GM20431 (cell line): ENCODE results near the gene TENM4.

ENCODE experiments used
- in situ Hi-C: fragments of 300-500 bp; cut with MseI, MboI; formaldehyde crosslinking; loops from one replicate; pipeline ENCODE4 v1.15.0; 2020; ENCODE audit warnings: low sequenced_read_pairs; ENCODE audit not compliant: unreplicated experiment

Gene TENM4

DNA sequence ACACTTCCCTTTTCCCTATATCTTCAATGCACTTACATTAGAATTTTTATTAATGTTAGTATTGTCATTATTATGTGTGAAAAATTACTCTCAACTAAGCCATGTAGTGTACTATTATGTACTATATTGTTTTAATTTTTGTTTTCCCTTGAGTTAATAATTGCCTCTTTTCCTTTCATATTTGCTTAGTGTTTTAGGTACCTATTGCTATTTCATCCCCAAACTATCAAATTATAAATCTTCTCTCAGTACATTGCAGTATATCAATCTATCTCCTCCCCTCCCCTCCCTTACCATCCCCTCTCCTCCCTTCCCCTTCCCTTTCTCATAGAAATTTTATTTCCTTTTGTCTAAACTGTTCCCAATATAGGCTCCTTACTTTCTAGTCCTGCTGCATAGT is 12.8 kb upstream of the TENM4 start:
- in situ Hi-C loops, result no loop called here

DNA sequence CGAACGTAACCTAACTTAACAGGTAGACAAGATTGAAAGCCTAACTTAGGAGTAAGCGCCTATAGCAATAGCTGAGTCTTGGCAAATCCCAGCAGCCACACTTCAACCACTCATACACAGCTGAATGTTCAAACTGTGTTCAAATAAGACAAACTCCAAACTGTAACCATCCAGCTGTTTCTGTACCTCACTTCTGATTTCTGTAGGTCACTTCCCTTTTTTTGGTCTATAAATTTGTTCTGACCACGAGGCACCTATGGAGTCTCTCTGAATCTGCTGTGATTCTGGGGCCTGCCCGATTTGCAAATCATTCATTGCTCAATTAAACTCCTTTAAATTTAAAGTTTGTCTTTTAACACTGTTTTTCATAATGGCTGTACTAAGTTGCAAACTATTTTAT is 8.2 kb upstream of the TENM4 start:
- in situ Hi-C loops, result no loop called here

DNA sequence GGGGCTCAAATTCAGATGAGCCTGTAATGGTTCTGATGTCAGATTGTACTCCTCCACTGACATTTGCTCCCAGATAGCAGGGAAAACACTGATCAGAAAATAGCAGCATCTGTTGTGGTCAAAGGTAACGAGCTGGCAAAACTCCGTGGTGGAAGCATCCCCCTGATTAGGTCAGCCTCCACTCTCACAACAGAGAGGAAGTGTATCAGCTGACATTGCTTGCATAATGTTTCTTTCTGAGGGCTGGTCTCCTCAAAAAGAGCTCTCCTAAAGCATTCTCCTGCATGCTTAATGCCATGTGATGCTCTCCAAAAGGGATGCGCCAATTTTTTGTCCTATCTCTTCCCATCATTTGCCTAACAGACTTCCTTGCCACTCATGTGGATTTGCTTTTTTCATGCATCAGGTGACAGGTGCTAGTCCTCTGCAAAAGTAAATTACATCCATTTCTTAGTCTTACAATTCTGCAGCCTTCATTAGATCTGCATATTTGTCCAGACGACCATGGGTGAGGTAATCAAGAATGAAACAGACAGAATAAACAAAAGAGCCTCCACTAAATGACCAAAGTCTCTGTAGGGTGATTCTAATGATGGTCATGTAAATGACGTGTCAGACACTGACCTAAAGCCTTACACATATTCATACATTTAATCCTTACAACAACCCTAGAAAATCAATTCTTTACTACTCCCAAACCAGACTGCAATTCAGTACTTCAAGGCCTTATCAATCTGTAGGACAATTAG is 6.4 kb upstream of the TENM4 start:
- in situ Hi-C loops, result no loop called here

DNA sequence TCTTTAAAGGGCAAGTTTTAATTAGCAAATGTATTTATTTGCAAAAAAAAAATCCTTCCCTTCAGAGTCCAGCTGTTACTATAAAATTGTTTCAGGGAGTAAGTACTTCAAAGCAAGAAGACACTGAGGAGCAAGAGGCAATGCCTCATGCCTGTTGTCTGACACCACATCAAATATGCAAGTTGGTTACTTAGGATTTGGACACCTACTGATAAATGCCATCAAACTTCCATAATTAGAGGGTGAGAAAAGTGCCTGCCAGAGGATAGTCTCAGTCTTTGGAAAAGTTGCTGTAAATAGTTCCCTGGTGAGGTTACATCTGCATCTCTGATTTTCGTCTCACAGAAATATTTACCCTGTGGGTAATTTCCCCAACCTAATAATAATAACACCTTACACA is 4.1 kb upstream of the TENM4 start:
- in situ Hi-C loops, result no loop called here

DNA sequence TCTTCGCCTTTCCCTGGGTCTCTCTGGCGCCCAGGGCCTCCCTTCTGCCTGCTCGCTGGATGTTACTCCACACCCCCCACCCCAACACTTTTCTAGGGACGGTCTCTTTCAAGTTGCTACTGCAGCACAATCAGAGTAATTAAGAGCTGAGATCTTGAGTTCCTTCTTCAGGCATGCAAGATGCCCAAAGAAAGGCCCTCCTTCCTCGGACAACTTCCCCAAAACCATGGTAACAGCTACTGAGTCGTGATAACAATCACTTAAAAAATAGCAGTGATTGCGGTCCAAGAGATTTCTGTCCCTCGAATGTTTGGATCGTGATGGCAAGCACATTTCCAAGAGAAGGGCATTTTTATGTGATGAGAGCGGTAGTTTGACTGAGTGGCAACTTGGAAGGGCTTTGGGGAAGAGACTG is 638 bp upstream of the TENM4 start:
- in situ Hi-C loops, result no loop called here

DNA sequence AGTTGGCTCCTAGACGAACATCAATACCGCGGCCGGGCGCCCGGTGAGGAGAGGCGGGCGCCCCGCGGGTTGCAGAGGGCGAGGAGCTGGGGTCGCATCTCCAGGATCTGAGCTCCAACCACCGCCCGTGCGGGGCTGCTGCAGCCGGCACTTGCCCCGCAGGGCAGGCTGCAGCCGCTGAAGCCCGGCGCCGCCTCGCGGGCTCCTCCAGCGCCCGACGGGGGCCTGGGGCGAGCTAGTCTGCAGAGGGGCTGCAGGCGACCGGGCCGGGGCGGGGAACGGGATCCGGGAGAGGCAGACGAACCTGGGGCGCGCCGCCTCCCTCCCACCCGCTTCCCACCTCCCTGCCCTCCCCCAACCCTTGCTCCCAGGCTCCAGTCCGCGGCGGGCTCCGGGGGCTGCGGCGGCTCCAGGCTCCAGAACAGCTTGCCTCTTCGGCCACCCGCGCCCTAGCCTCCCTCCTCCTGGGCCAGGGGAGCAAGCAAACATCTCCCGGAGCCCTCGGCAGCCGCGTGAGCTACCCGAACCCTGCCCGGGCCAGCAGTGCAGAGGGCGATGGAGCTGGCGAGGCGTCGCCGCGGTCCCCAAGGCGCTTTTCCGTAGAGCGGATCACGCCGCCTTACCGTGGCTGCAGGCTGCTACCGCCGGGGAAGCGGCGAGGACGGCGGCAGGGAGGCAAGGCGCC is 802 bp downstream of the TENM4 start:
- in situ Hi-C loops, result no loop called here

DNA sequence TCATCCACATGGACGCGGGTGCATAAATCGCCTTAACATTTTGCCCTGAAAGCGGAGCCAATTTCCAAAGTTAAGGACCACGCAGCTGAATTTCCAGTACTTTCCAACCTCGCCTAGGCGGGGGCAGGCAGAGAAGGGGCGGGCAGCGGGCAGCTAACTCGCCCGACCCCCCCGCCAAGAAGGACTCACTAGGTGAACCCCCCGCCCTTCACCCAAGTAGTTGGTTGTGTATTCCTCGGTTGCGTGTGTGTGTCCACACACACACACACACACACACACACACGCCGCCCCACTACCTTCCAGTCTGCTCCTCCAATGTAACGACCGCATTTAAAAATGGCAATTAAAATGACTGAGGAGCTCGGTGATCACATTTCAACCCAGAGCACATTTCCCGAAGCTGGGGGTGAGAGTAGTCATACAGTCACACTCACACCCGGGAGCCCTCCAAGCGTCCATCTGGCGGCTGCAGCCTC is 1.4 kb downstream of the TENM4 start:
- in situ Hi-C loops, result no loop called here

DNA sequence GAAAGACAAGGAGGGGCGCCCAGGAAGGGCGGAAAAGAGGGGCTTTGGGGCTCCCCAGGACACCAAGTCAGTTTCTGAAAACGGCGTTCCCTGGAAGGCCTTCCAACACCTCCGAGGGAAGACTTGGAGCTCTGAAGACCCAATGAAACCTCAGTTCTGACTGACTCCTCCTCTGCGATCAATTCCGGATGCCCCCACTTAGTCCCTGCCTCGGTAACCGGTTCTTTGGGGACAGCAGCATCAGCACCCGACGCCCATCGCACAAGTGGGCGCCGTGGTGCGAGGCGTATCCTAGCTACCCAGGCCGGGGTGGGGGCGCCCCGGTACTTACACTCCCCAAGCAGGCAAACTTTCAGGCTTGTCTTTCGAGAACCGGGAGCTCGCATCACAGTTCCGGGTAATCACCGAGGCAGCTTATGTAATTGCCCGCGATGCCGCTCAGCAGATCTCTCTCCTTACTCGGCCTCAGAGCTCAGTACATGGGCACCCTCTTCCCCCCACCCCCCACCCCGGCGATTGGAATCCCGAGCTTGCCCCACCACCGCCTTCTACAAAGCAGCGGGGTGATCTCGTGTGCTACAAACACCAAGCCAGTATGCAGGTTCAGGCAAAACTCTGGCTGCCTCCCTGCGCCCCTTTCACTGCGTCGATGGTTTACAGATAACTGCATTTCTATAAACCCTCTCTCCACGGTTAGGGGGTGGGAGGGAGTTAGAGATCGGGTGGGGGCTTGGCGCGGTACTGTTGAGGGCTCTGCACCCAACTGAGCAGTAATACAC is 2.0 kb downstream of the TENM4 start:
- in situ Hi-C loops, result no loop called here

DNA sequence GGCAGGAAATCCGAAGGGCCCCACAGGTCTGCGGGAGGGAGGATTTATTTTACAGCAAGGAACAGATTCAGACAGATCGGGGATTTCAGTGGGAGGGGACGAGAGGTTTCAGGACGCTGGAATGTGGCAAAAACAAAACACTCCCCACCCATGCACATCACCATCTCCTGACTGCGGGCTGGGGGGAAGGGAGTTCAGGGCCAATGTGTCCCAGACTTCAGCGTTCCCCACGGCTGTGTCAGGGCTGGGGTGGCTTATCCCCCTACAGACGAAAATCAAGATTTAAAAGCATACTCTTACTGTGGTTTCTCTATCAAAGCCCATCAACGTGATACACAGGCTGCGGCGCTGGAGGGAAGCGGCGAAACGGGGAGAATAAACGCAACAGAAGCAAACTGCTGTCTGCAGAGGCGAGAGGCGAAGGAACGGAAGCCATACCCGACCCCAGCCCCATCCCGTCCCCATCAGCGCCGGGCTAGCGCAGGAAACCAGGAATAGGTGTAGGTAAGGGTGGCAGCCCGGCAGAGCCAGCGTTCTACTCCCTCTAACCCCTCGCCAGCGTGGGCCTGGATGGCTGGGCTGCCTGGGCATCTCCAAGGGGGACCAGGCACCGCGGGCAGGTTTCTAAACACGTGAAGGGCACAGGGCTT is 2.7 kb downstream of the TENM4 start:
- in situ Hi-C loops, result no loop called here

DNA sequence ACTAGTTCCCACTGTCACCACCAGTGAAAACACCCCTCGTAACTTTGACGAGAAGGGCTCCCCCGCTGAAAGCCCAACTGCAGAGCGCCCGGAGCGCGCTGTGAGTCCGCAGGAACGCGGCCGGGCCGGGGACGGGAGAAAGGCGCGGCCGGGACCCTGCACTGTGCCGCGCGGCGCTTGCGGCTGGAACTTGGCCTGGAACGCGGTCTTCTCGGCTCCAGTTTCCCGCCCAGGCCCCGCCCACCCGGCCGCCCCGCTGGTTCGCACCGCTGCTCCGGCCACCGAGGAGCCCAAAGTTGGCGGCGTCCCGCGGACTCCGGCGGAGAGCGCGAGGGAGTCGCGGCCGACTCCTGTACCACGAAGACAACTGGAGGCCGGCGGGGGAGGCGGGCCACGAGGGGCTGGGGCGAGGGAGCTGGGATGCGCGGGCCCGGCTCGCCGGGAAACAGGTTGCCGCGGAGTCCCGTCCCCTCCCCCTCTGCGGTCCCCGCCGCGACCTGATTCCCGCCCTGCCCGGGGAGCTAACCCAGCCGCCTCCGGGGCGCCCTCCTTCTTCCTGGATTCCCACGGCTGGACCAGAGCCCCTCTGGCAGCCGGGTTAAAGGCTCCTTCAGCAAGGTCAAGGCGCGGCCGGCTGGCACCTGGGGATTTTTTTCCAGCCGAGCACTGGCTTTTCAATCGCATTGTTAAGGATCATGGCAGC is 3.4 kb downstream of the TENM4 start:
- in situ Hi-C loops, result no loop called here

DNA sequence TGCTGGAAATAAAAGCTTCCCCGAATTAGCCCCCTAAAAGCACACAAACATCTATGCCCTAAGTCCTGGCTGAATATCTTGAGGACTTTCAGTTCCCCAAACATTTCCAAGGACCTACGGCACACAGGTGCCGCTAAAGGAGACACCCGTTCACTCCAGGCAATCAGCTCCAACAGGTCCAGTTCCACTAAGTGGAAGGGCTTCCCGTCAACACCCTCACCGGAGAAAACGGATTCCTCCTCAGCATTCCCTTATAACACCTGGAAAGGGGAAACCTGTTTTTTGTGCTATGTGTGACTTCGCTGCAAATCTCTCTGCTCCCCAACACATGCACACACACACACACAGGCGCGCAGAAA is 3.9 kb downstream of the TENM4 start:
- in situ Hi-C loops, result no loop called here

DNA sequence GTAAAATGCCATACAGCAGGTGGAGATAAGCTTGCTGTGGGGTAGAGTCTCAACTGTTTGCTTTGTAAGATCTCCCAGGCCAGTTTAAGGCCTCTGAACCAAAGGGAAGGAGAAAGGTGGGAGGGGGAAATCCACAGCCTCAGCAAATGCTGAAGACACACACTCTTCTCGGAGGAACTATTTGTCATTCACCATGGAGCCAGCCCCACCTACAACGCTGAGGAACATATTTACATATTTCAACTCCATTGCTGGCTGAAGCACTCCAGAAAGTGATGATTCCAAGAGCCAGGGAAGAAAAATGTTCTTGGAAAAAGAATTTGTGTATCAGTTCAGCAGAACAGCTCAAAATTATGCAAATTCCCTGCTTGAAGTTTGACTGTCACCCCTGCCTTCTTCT is 6.5 kb downstream of the TENM4 start:
- in situ Hi-C loops, result no loop called here

DNA sequence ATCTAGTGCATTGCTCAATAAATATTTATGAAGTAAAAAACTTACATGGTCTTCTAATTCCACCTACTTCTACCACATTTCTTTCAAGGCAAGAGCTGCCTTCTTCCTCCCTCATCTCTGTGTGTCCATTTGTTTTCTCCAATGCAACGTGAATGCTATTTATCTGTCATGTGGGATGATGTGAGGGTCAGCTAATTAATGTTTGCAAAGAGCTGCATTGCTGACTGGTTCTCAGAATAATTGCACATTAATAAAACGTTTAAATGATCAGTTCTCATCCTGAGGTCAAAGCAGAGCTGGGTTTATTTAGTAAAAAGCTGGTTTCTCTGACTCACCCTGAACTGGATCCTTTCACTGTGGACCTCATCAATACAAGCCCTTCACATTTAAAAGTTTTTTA is 8.7 kb downstream of the TENM4 start:
- in situ Hi-C loops, result no loop called here

DNA sequence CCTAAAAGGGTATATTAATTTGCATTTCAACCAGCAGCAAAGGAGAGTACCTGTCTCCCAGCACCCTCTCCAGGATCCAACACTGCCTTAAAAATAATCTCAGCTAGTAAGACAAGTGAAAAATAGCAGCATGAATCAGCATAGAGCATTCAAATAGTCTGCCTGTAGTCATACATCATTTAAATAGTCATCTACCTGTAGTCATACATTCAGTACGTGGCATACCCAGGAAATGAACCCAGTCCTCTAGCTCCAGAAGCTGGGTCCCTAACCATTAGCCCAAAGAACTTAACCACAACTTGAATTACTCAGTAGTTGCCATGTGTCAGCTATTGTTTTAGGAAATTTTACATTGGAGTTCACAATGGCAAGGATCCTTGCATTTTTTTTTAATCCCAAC is 9.3 kb downstream of the TENM4 start:
- in situ Hi-C loops, result no loop called here

DNA sequence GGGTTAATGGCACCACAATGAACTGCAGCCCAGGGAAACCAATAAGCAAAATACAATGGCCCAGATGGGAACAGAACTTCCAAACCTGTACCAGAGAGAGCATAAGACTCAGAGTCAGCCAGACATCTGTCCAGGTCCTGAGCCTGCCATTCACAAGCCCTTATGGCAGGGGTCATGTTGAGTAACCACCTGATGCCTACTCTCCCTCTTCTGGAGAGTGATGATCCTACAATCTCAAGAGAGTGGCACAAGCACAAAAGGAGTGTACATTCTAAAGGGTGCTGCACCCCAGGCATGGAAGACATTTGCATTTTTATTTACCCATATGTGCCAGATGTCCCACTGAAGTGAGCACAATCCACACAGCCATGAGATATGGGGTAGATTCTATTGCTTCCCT is 10.6 kb downstream of the TENM4 start:
- in situ Hi-C loops, result no loop called here

DNA sequence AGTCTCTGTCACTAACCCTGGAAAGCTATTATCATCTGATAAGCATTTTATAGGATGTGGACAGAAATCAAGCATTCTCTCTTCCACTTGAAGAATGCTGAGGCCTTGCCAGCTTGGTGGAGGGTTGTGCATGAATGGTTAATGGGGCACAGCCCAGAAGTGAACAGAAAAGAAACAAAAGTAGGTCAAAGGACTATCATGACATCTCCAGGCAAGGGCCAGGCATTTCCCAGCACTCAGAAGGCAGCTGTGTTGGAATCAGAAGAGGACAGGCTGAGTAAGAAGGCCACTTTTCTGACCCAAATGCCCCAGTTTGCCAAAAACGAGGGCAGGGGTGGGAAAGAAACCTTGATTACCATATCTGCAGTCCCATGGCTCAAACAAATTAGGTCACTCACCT is 12.4 kb downstream of the TENM4 start:
- in situ Hi-C loops, result no loop called here

DNA sequence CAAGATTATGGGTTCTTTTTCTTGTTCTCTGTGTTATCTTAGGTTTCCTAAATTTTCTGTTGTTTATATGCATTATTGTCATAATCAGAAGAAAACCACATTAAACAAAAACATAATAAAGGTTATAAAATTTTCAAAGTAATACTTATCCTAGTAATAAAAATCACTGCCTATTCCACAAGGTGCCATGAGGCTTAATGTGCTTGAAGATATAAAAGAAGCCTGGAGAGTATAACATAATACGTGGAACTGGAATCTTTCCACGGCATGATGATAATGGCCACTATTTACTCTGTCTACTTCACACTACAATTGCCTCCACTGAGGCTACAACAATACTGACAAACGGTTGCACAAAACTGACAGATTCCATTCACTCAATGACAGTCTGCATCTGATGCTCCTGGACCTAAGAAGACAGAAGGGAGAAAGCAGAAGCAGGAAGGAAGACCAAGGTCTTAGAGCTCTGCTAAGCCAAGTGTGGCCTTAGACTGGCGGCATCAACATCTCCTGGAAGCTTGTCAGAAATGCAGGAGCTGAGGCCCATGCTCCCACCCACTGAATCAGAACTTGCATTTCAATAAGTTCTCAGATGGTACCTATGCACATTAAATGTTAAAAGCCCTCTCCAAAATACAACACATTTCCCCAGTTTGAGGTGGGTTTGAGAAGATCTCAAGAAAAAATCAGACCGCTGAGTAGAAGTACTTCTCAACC is 13.1 kb downstream of the TENM4 start:
- in situ Hi-C loops, result no loop called here

DNA sequence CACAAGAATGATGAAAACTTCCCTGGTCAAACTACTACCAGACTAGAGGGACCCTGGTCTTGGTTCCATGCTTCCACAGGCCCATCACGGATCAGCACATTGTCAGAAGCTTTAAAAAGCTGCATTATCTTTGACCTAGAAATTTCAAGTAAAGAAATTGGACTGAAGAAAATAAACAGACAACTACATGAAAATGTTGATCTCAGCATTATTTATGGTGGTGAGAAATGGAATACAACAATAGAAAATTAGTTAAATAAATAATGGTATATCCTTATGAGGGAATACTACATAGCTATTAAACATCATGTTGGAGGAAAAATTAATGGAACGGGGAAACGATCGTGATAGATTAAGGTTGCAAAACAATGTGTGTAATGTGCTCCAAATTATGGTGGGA is 13.7 kb downstream of the TENM4 start:
- in situ Hi-C loops, result no loop called here

DNA sequence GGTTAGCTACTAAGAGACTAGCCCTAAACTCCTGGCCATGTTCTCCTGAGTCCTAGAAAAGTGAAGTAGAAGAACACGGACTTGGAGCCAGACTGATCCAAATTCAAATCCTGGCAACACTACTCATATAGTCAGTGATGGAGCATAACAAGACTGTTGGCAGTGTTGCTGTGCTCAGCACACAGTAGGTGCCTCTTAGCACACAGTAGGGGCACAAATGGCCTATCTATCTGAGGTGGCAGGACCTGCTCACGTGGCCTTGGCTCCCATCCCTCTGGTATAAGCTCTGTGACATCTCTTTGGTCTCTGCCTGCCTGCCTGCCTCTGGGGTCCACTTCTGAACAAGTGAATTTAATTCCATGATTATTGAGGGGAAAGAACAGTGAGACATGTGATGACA is 15.4 kb downstream of the TENM4 start:
- in situ Hi-C loops, result no loop called here
